GM18526 (cell line): ENCODE results near the gene OSBPL10.

Experiments
- POLR2A ChIP-seq: IDR thresholded peaks from 3 replicates; pipeline ENCODE4 v1.6.1; 2011; ENCODE audit not compliant: insufficient read length; ENCODE audit errors: extremely low read depth

Gene OSBPL10

DNA sequence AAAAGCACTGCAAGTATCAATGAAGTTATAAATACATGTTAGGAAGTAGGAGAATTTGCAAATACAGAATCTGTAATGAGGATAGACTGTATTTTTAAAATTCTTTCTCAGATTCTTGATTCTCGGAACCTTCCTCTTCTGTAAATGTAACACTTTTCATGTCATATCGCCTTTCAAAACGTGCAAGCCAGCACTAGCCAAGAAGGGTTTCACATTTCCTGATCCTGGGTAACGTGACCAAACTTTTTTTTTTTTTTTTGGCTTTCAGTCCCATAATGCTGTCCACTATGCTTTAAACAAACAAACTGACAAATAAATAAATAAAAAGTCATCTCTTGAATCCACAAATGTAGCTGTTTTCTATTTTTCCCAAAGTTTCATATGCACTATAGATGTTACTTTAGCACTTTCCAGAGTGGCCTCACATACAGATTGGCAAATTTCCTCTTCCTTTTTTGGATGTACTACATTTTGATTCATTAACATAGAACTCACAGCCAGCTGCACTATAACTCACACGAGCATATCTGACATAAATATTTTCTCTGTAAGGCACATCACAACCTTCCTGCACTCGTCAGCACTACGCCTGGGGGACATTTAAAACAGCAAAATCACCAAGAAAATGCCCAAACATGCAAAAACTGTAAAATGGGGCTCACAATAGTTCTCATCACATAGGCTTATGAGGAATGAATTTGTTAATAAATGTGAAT lies 208.1 kb downstream of the OSBPL10 start:
- TF ChIP-seq POLR2A: no peak

DNA sequence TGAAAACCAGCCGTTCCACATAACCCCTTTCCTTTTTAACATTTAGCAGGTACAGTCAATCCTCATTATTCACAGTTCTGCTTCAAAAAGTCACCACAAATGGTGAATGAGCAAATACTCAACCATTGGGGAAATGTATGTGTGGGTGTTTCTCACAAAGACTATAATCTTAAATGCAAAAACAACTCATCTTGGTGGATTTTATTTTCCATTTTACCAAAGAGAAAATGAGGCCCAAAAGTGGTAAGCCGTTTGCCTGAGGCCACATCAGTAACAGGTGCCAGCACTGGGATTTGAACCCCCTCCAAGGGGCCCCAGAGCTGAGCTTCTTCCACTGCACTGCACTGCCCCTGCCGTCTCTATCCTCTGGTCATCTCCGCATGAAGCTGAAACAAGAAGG lies 208.8 kb downstream of the OSBPL10 start:
- TF ChIP-seq POLR2A: no peak

DNA sequence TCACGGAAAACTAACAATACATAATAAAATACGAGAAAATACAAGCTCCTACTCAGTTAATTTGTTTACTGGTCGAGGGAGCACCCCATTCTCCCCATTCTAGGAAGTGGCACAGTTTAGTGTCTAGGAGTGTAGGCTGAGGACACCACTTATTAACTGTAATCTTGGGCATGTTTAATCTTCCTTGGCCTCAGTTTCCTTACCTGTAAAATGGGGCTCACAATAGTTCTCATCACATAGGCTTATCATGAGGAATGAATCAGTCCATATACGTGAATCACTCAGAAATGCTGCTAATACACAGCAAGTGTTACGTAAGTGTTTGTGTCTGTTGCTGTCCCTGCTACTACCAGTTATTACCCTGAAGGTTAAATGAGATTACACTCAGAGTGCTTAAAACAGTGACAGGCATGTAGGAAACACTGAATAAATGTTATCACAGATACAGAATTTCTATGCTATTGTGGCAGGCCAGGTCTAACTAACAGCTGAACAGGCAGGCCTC lies 210.2 kb downstream of the OSBPL10 start:
- TF ChIP-seq POLR2A: no peak

DNA sequence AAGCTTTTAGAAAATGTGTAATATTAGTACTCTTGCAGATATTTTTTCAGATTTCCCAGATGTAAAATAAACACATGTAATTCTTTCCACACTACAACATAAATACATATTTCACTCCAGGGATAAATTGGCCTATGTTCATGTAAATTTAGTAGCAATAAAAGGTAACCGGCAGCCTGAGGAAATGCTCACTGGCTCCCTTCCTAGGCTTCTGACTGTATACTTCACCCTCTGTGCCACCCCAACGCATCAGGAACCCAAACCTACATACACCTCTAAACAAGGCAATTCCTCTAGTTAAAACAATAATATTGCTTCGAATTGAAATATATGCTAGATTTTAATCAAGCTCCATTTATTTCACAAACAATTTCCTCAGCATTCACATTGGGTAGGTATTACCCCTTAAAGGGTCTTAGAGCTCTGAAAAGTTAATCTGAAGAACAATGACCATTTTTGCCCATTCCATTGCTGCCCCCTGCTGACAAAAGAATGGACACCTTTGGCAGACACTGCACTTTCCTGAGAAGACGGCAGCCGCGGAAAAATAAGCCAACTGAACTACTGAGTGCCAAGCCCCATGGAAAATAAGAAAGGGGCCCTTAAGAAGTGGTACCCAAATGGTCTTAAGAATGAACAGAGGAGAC lies 212.5 kb downstream of the OSBPL10 start:
- TF ChIP-seq POLR2A: no peak

DNA sequence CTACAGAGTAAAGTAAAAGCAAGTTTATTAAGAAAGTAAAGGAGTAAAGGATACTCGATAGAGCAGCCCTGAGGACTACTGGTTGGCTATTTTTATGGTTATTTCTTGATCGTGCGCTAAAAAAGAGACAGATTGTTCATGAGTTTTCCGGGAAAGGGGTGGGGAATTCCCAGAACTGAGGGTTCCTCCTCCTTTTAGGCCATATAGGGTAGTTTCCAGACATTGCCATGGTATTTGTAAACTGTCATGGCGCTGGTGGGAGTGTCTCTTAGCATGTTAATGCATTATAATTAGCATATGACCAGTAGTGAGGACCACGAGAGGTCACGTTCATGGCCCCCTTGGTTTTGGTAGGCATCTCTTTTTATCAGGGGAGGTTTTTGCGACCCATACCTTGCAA lies 213.1 kb downstream of the OSBPL10 start:
- TF ChIP-seq POLR2A: no peak

DNA sequence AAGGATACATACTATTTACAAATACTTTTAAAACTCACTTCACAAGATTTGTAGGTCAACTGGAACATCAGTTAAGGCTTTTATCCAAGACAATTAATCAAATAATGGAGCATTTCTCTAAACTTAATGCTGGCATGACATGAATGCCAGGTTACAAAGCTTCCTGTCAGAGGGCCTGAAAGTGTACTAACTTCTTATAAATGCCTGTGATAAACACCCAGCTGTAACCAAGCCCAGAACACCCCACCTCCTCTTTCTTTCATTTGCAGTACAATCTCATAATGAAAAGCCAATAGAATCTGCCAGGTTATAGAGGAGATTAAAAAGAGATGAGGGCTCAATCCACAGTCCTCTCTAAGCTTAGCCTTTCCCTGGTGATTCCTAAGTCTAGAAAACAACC lies 214.4 kb downstream of the OSBPL10 start:
- no peak for TF ChIP-seq POLR2A

DNA sequence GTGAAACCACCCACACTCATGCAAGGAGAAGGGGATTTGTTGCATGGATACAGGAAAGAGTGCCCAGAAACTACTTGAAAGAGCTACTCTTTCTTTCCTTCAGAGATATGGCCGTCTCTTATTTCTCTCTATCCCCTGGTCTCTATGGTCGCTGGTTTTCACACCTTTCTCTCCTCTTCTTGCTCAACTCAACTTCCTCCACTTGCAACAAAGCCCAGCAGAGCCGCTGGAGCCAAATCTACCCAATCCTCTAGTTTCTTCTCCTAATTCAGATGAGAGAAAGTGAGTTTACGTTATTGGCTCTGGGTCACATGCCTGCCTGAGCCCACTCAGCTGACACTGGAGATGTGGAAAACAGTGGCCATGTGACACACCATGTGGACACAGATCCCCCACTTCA lies 215.2 kb downstream of the OSBPL10 start:
- no peak for TF ChIP-seq POLR2A

DNA sequence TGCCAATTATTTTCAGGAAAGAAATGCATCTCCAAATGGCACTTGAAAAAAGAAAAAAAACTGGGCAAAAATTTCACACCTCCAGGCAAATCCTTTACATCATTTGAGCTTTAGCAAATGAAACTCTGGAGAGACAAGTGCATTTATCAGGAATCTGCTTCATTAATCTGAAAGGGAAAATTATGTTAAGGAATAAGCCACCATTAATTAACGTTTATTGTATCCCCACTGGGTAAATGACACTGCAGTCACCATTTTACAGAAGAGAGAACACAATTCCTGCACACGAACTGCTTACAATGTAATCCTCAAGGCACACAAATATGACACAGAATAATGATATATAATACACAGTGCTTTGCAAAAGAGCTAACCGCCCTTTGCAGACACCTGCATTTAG lies 217.3 kb downstream of the OSBPL10 start:
- TF ChIP-seq POLR2A: no peak

DNA sequence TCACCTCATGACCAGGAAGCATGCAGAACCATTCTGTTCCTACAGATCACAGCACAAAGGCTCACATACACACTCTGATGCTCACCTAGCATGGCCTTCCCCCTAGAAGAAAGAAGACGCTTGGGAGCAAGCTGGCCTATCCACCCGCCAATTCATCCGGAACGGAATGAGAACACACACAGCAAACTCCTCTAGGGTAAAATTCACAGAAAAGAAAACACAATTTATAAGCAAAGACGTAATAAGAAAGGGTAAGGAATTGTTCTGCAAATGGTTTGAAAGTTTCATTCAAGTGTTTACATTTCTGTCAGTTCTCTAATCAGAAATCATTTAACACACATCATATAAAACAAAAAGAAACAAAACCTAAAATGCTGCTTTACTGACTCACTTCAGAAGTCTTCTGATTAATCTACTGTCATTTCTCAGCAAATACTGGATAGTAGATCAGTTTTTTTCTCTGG lies 218.1 kb downstream of the OSBPL10 start:
- no peak for TF ChIP-seq POLR2A

DNA sequence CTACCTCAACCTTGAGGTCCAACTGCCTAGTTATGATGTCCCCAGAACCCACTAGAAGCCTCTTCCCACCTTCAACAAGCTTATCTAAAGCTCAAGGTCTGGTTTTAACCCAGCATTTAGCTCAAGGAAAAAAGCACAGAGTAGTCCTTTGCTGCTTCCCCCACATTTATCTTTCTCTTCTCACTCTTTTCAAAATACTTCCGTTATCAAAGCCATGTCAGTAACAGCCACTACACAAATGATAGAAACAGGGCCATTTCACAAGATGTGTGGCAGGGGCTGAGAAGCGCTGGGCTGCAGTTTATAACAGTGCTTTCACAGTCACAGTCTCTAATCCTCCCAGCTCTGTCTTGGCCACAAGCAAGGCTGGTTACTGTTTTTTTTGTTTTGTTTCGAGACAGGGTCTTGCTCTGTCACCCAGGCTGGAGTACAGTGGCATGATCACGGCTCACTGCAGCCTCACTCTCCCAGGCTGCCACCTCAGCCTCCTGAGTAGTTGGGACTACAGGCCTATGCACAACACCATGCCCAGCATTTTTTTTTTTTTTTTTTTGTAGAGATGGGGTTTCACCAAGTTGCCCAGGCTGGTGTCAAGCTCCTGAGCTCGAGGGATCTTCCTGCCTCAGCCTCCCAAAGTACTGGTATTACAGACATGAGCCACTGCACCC lies 218.8 kb downstream of the OSBPL10 start:
- no peak for TF ChIP-seq POLR2A

DNA sequence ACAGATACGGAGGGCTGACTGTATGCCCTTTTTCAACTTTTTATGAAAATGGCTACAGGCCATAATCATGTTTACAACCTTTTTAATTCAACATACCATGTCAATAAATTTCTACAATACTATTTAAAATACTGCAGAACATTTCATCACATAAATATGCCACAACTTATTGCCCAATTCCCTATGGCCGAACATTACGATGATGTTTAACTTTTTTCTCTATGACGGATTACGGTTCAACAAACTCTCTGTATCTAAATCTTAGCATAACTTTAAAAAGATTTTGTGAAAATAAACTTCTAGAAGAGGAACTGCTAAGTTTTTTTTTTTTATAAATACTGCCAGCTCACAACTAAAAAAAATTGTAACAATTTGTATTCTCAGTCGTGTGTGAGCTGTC lies 220.4 kb downstream of the OSBPL10 start:
- TF ChIP-seq POLR2A: no peak

DNA sequence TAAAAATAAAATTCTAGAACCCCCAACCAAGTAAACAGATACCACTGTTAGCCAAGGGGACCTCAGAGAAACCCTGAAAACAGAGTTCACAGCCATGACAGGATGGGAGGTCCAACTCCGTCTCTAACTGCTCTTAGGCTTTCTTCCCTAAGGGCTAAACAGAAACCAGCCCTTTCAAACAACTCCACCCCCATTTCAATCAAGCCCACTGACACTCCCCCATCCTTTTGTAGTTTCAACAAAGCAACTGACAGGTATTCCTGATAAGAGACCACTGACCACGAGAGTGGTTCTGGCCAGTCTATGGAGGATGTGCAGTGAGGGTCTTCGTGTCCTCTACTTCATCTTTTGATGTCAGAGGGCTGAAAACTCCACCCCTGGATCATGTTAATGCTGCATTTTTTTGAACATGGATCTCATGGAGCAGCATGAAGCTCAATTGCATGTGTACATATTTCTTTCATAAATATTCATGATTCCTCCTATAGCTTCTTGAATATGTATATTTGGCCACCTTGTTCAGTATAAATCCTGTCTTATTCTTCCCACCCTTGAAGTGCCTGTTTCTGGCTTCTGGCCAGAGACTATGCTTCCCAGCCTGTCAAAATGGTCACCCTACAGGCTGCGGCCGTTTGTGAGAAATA lies 222.6 kb downstream of the OSBPL10 start:
- TF ChIP-seq POLR2A: no peak

DNA sequence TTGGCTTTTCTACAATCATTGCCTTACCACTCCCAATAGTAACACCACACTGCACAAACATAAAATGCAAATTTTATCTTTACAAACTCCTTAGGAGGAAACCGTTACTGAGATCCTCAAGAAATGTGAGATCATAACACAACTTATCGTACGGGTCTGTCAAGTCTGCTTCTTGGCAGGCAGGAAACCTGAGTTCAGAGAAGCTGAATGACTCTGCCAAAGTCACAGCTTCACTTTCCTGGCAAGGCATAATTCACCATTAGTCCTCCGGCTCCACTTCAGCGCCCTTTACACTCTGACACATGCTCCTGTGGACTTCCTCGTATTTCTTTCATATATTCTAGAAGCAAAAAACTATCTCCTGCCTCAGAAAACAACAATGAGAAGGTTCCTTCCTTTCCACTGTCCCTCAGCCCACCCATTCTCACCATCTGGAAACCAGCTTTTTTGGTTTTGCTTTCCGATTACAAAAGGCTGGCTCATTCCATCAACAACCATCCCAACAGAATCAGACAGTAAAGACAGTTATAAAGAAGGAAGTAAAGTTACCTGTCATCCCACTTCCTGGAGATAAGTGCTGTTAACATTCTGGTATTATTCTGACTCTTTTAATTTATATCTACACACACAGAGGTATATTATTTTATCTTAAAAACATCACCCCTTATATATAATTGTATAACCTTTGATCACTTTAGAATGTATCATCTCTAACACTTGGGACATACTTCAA lies 225.0 kb downstream of the OSBPL10 start:
- no peak for TF ChIP-seq POLR2A

DNA sequence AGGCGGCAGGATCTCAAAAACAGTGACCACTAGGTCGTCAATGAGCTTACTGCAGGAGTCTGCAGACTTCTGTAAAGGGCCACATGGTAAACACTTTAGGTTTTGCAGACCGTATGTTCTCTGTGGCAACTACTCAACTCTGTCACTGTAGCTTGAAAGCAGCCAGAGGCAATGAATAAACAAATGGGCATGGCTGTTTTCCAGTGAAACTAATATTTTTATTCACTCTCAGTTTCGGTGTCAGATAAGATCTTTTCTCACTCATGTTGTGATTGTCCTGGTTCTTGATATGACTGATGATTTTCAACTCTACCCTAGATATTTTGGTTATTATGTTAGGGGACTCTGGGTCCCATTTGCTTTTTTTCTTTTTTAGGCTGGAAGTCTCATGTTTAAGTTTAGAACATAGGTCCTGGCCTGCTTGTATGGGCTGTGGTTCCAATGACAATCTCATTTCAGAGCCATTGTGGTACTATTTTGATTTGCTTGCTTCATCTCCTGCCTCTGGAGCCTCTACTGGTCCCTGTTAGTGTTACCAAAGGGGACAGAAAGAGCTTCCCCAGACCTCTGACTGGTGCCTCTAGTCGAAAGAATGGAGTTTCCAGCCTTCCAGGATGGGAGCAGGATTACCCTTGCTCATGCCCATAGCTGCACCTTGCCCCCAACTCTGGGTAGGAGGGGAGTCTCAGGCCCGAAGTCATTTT lies 226.3 kb downstream of the OSBPL10 start:
- TF ChIP-seq POLR2A: no peak
